IMR-90 (cell line): ENCODE data around the gene DNAJB9.

ENCODE experiments used
- BHLHE40 ChIP-seq: fragments of 150-350 bp; IDR thresholded peaks from 2 replicates; pipeline ENCODE4 v1.6.1; 2016; ENCODE audit warnings: mild to moderate bottlenecking, low read depth, low read length
- CEBPB ChIP-seq: IDR thresholded peaks from 2 replicates; pipeline ENCODE4 v1.6.1; 2012; ENCODE audit warnings: low read depth, low read length, improper control_type of control experiment
- MAFK ChIP-seq: IDR thresholded peaks from 2 replicates; pipeline ENCODE4 v1.6.1; 2012; ENCODE audit warnings: low read depth, low read length, improper control_type of control experiment
- MXI1 ChIP-seq: IDR thresholded peaks from 2 replicates; pipeline ENCODE4 v1.6.1; 2012; ENCODE audit warnings: low read depth, mild to moderate bottlenecking, low read length, moderate library complexity, borderline replicate concordance
- NFE2L2 ChIP-seq: fragments of 150-350 bp; IDR thresholded peaks from 2 replicates; pipeline ENCODE4 v1.6.1; 2016; ENCODE audit warnings: low read depth, mild to moderate bottlenecking, low read length
- POLR2A ChIP-seq: IDR thresholded peaks from 2 replicates; pipeline ENCODE4 v1.6.1; 2012; ENCODE audit warnings: mild to moderate bottlenecking, low read depth, low read length
- RAD21 ChIP-seq: IDR thresholded peaks from 2 replicates; pipeline ENCODE4 v1.6.1; 2012; ENCODE audit warnings: low read length, improper control_type of control experiment
- RCOR1 ChIP-seq: IDR thresholded peaks from 2 replicates; pipeline ENCODE4 v1.6.1; 2012; ENCODE audit warnings: mild to moderate bottlenecking, low read length, improper control_type of control experiment; ENCODE audit not compliant: insufficient replicate concordance
- RFX5 ChIP-seq: IDR thresholded peaks from 2 replicates; pipeline ENCODE4 v1.8.0; 2012; ENCODE audit warnings: low read depth, mild to moderate bottlenecking, low read length, moderate library complexity
- SMC3 ChIP-seq: fragments of 150-350 bp; IDR thresholded peaks from 2 replicates; pipeline ENCODE4 v1.6.1; 2016; ENCODE audit warnings: low read depth, mild to moderate bottlenecking, antibody characterized with exemption, low read length, moderate library complexity
- TF ChIP-seq, protein P1 (sequence below): conservative IDR thresholded peaks from 2 replicates; pipeline ENCODE4 v1.5.1; 2012; ENCODE audit warnings: mild to moderate bottlenecking, low read depth, low read length, improper control_type of control experiment
- TF ChIP-seq, protein P2 (sequence below): fragments of 150-350 bp; IDR thresholded peaks from 2 replicates; pipeline ENCODE4 v1.6.1; 2016; ENCODE audit warnings: low read depth, mild to moderate bottlenecking, low read length, moderate library complexity, borderline replicate concordance
- TF ChIP-seq, protein P3 (sequence below): fragments of 150-350 bp; IDR thresholded peaks from 2 replicates; pipeline ENCODE4 v1.6.1; 2017; ENCODE audit warnings: mild to moderate bottlenecking, antibody characterized with exemption, low read length, low read depth

DNA sequence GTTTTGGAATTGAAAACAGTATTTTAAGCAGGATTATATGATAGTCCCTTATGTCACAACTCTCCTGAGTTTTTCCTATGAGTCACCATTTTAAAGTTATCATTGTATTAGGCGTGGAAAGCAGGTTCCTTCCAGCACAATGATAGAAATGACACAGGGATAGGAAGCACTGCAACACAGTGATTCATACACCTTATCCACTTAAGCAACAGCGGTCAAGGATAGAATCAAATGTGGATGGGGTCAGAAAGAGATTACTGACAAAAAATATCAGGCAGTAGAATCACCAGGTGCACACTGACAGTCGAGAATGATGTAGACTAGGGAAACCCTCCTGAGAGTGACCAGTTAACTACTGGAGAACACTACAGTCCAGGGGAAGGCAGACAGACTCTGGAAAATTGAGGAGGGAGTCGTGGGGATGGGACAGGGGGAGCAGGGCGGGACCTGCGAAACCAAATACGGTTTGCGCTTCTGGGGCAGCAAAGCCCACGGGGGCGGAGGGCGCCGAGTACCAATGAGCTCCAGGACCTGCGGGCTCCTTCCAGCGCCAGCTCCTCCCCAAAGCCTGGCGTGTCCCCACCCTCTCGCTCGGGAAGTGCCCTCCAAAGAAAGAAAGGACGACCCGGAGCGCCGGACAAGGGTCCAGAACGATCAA lies 44.2 kb upstream of the DNAJB9 start:
- TF ChIP-seq, protein P1, sequence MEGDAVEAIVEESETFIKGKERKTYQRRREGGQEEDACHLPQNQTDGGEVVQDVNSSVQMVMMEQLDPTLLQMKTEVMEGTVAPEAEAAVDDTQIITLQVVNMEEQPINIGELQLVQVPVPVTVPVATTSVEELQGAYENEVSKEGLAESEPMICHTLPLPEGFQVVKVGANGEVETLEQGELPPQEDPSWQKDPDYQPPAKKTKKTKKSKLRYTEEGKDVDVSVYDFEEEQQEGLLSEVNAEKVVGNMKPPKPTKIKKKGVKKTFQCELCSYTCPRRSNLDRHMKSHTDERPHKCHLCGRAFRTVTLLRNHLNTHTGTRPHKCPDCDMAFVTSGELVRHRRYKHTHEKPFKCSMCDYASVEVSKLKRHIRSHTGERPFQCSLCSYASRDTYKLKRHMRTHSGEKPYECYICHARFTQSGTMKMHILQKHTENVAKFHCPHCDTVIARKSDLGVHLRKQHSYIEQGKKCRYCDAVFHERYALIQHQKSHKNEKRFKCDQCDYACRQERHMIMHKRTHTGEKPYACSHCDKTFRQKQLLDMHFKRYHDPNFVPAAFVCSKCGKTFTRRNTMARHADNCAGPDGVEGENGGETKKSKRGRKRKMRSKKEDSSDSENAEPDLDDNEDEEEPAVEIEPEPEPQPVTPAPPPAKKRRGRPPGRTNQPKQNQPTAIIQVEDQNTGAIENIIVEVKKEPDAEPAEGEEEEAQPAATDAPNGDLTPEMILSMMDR, result no peak
- TF ChIP-seq POLR2A (no peak), MXI1 (no peak; the same call in 1 of the 2 replicates), RAD21 (no peak), SMC3 (no peak), BHLHE40 (0 out of 2 replicates have a peak, but pooled peaks have one; percentile 23), NFE2L2 (no peak), RFX5 (no peak), CEBPB (peak; percentile 92), MAFK (no peak), RCOR1 (no peak)
- TF ChIP-seq, protein P2, sequence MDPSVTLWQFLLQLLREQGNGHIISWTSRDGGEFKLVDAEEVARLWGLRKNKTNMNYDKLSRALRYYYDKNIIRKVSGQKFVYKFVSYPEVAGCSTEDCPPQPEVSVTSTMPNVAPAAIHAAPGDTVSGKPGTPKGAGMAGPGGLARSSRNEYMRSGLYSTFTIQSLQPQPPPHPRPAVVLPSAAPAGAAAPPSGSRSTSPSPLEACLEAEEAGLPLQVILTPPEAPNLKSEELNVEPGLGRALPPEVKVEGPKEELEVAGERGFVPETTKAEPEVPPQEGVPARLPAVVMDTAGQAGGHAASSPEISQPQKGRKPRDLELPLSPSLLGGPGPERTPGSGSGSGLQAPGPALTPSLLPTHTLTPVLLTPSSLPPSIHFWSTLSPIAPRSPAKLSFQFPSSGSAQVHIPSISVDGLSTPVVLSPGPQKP, result no peak
- TF ChIP-seq, protein P3, sequence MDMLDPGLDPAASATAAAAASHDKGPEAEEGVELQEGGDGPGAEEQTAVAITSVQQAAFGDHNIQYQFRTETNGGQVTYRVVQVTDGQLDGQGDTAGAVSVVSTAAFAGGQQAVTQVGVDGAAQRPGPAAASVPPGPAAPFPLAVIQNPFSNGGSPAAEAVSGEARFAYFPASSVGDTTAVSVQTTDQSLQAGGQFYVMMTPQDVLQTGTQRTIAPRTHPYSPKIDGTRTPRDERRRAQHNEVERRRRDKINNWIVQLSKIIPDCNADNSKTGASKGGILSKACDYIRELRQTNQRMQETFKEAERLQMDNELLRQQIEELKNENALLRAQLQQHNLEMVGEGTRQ, result no peak
